CD4-positive, alpha-beta T cell treated with Interleukin-1 beta for 1 hour (primary cell): Measurements from ENCODE around the gene SLC25A27.

Experiments
- DNase-seq, 2 donors: peaks; one replicate each; pipeline ENCODE4 v3.0.0-alpha.2; 2020 to 2022

Gene SLC25A27

DNA sequence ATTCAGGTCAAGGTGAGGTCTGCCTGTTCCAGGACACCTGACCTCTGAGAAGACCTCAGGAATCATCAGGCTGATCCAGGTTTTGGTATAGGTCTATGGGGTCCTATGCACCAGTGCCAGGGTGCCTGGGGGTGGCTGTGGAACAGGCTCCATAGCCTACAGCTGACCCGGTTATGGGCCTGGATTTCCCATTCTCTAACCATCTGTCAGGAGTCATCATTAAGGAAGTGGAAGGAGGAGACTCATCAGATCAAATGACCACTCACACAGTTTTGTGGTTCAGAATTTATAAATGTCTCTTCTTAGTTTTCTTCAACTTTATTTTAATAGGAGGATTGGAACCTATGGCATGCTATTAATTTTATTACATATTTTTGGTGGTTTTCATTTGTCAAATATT, 67.6 kb downstream of the SLC25A27 start:
- DNase-seq = no peak
